Gastrocnemius medialis (tissue), 4 donors: ENCODE results near the gene PRR12. TPM values are rescaled to one million over a fixed set of nuclear protein-coding genes. Genes with fewer than 3 reads are reported as not detected.
A peak's percentile ranks its signal among the peaks of the same experiment; 100 is the strongest.

Experiments used
- ATAC-seq, 2 donors: fragments of 150-250 bp; one replicate each; pipeline ENCODE4 v1.9.1; 2016
- DNase-seq, 2 donors: peaks; one replicate each; pipeline ENCODE4 v3.0.0-alpha.2; 2019
- H3K27ac ChIP-seq, 4 donors: fragments of 200-600 bp; sonication (generic); 1 replicate in 1 of 4; 2 replicates in 3 of 4; pipeline ENCODE4 v1.5.1; 2016 to 2018; ENCODE audit warnings: mild to moderate bottlenecking in 2 of 4, moderate library complexity in 1 of 4
- H3K27me3 ChIP-seq, 3 donors: fragments of 200-600 bp; sonication (generic) in 2 of 3; 1 replicate in 1 of 3; 2 replicates in 2 of 3; pipeline versions ENCODE4 v1.5.1 to v1.6.0; 2016 to 2019; ENCODE audit warnings: mild to moderate bottlenecking in 1 of 3, moderate library complexity in 1 of 3
- H3K36me3 ChIP-seq, 2 donors: fragments of 200-600 bp; sonication (generic) in 1 of 2; one replicate each; pipeline ENCODE4 v1.5.1; 2017 to 2018
- H3K4me1 ChIP-seq, 2 donors: fragments of 200-600 bp; sonication (generic) in 1 of 2; one replicate each; pipeline ENCODE4 v1.5.1; 2016 to 2017; ENCODE audit warnings: mild to moderate bottlenecking in 2 of 2
- H3K4me3 ChIP-seq, 4 donors: fragments of 200-600 bp; sonication (generic) in 3 of 4; 1 replicate in 1 of 4; 2 replicates in 3 of 4; pipeline ENCODE4 v1.5.1; 2016 to 2019; ENCODE audit warnings: mild to moderate bottlenecking in 2 of 4
- H3K9me3 ChIP-seq, 3 donors: fragments of 200-600 bp; sonication (generic) in 2 of 3; 1 replicate in 1 of 3; 2 replicates in 2 of 3; pipeline ENCODE4 v1.5.1; 2016 to 2019
- CTCF ChIP-seq, 5 experiments: fragments of 450-650 bp in 3 of 5; fragments of 200-600 bp in 2 of 5; sonication (generic) in 2 of 5; IDR thresholded peaks in 4 of 5; conservative IDR thresholded peaks in 1 of 5; 1 replicate in 4 of 5; 2 replicates in 1 of 5; pipeline ENCODE4 v1.5.1; 2016 to 2019; ENCODE audit warnings: antibody characterized with exemption in 5 of 5, mild to moderate bottlenecking in 3 of 5, moderate library complexity in 3 of 5
- POLR2A ChIP-seq, 2 donors: fragments of 450-650 bp; IDR thresholded peaks; one replicate each; pipeline ENCODE4 v1.6.1; 2017; ENCODE audit warnings: antibody characterized with exemption in 2 of 2, mild to moderate bottlenecking in 2 of 2, moderate library complexity in 2 of 2
- in situ Hi-C, 4 donors: fragments of 200-750 bp; cut with MboI; loops; one replicate each; pipeline versions ENCODE4 v1.15.0 to v1.8.0; 2017; ENCODE audit warnings: low sequenced_read_pairs in 4 of 4
- intact Hi-C: fragments of 100-400 bp; cut with DNase I; formaldehyde crosslinking; loops from one replicate; pipeline ENCODE4 v1.15.1; 2023; ENCODE audit warnings: low total_unique reads
- total RNA-seq, 4 donors: library from RNA; depleted of rRNA; stranded (reverse); fragments of >200 nt; gene quantifications; one replicate each; pipeline versions ENCODE4 v1.1.0 to v1.2.3, GENCODE V29; 2016

Gene PRR12
- 1 to 10 TPM; 3.4 to 7.7 (median 3.8) TPM for total RNA-seq

- intact Hi-C loops: loop anchor here (5.0 to 10.0 kb wide), 4 partner anchors 86 to 1126 kb away; partner anchors contain the start of genes CYTH2, FUZ, MYH14 and PRMT1
- Histone ChIP-seq H3K4me1 (peaks cover 14 to 15% of the 10 kb centered on the region in 2 donors), H3K9me3 (no peaks in the 10 kb centered on the region), H3K27me3 (no peaks in the 10 kb centered on the region), H3K4me3 (peak within 1 kb of the TSS; percentile 62 to 82 (median 70)), H3K36me3 (peaks cover 0 to 21% of the 10 kb centered on the region in 2 donors), H3K27ac (peak within 1 kb of the TSS; percentile 86 to 95 (median 94))
- ATAC-seq: peak; percentile 37 to 44
- peak in 1 of 2 donors; percentile 38 for DNase-seq
- in situ Hi-C loops: no loop called here
- TF ChIP-seq CTCF (IDR thresholded peaks at IDR 0.05 in 4 of 5, conservative IDR thresholded peaks at IDR 0.05 in 1 of 5) (peak in 1 of 5 experiments; percentile 9), POLR2A (IDR thresholded peaks at IDR 0.05) (no peak)
These were observed at the start of gene PRR12 for GRCh38 chr19:49590971-49591730. TSS of gene PRR12 (plus strand) at chr19:49591182. CDS start at chr19:49591655, 473 bp downstream.

GRCh38 chr19:49541914-49542313, 49.1 kb upstream of the PRR12 start:
- TF ChIP-seq POLR2A (IDR thresholded peaks at IDR 0.05): no peak
- no peak for TF ChIP-seq CTCF (IDR thresholded peaks at IDR 0.05 in 4 of 5, conservative IDR thresholded peaks at IDR 0.05 in 1 of 5)
- no peaks in the 10 kb centered on the region for H3K36me3 ChIP-seq
- H3K9me3 ChIP-seq: no peaks in the 10 kb centered on the region
- DNase-seq (no peak), ATAC-seq (no peak)
- in situ Hi-C loops: loop anchor here in 1 of 4 donors (25.0 kb wide), 1 partner anchor 155 kb away; the partner anchor contains the start of gene KASH5
- H3K27ac ChIP-seq: no peak overlapping the region
- intact Hi-C loops: no loop called here
- peaks cover 0 to 5% of the 10 kb centered on the region in 2 donors for H3K4me1 ChIP-seq
- H3K4me3 ChIP-seq: no peak overlapping the region
- no peaks in the 10 kb centered on the region for H3K27me3 ChIP-seq

GRCh38 chr19:49542446-49542845, 48.5 kb upstream of the PRR12 start:
- Histone ChIP-seq H3K4me1 (peaks cover 0 to 5% of the 10 kb centered on the region in 2 donors), H3K36me3 (no peaks in the 10 kb centered on the region), H3K4me3 (no peak overlapping the region), H3K27ac (no peak overlapping the region), H3K27me3 (no peaks in the 10 kb centered on the region), H3K9me3 (no peaks in the 10 kb centered on the region)
- no peak for DNase-seq
- in situ Hi-C loops (loop anchor here in 1 of 4 donors (25.0 kb wide), 1 partner anchor 155 kb away; the partner anchor contains the start of gene KASH5), intact Hi-C loops (no loop called here)
- ATAC-seq: no peak
- TF ChIP-seq CTCF (IDR thresholded peaks at IDR 0.05 in 4 of 5, conservative IDR thresholded peaks at IDR 0.05 in 1 of 5) (no peak), POLR2A (IDR thresholded peaks at IDR 0.05) (no peak)

- no peak overlapping the region for H3K27ac ChIP-seq
- peaks cover 0 to 5% of the 10 kb centered on the region in 2 donors for H3K4me1 ChIP-seq
- ATAC-seq (no peak), DNase-seq (no peak)
- H3K4me3 ChIP-seq: no peak overlapping the region
- TF ChIP-seq POLR2A (IDR thresholded peaks at IDR 0.05) (no peak), CTCF (IDR thresholded peaks at IDR 0.05 in 4 of 5, conservative IDR thresholded peaks at IDR 0.05 in 1 of 5) (no peak)
- intact Hi-C loops (no loop called here), in situ Hi-C loops (loop anchor here in 1 of 4 donors (25.0 kb wide), 1 partner anchor 156 kb away; the partner anchor contains the start of gene KASH5)
- no peaks in the 10 kb centered on the region for H3K9me3 ChIP-seq
- H3K27me3 ChIP-seq: no peaks in the 10 kb centered on the region
- H3K36me3 ChIP-seq: no peaks in the 10 kb centered on the region
These were observed 48.0 kb upstream of the PRR12 start for GRCh38 chr19:49543032-49543431.
